GM13976 (cell line): ENCODE results near the gene KISS1.

Experiments used
- DNase-seq: peaks from one replicate; pipeline ENCODE4 v3.0.0; 2012; ENCODE audit warnings: low spot score
- CTCF ChIP-seq: IDR thresholded peaks from 2 replicates; pipeline ENCODE4 v1.5.1; 2012; ENCODE audit warnings: borderline replicate concordance, mild to moderate bottlenecking; ENCODE audit not compliant: insufficient read depth; ENCODE audit errors: extremely low read depth, missing control alignments, control extremely low read depth
- in situ Hi-C: fragments of 300-500 bp; cut with MboI; formaldehyde crosslinking; loops from one replicate; pipeline ENCODE4 v1.12.0; 2022; ENCODE audit warnings: low sequenced_read_pairs, mixed read lengths, inconsistent platforms; ENCODE audit not compliant: unreplicated experiment

KISS1 gene

GRCh38 chr1:204202481-204202880 lies 6.2 kb upstream of the KISS1 start:
- in situ Hi-C loops: no loop called here

GRCh38 chr1:204201348-204202040 lies 5.2 kb upstream of the KISS1 start:
- no peak for TF ChIP-seq CTCF
- no peak for DNase-seq
- in situ Hi-C loops: no loop called here

More at GRCh38 chr1:204202481-204202880, 6.2 kb upstream of the KISS1 start:
- no peak for DNase-seq
- no peak for TF ChIP-seq CTCF

GRCh38 chr1:204199579-204199978 lies 3.3 kb upstream of the KISS1 start:
- no peak for TF ChIP-seq CTCF
- in situ Hi-C loops: no loop called here
- DNase-seq: no peak

- TF ChIP-seq CTCF: no peak
- in situ Hi-C loops: no loop called here
- no peak for DNase-seq
Observed at GRCh38 chr1:204198348-204199340, 2.4 kb upstream of the KISS1 start.

GRCh38 chr1:204197068-204197467 lies 777 bp upstream of the KISS1 start:
- in situ Hi-C loops: no loop called here
- DNase-seq: no peak
- TF ChIP-seq CTCF: no peak

GRCh38 chr1:204194771-204195170 lies 1.5 kb downstream of the KISS1 start:
- TF ChIP-seq CTCF: no peak
- in situ Hi-C loops: no loop called here
- DNase-seq: no peak
